Right lung (tissue), 5 donors: ENCODE results near the gene RELCH. TPM values are rescaled to one million over a fixed set of nuclear protein-coding genes. Genes with fewer than 3 reads are reported as not detected.

Source experiments
- DNase-seq, 2 donors: peaks; one replicate each; pipeline ENCODE4 v3.0.0-alpha.2; 2013
- polyA plus RNA-seq, 5 donors: library from polyadenylated mRNA; unstranded; fragments of 120-200 nt; gene quantifications; one replicate each; pipeline versions ENCODE4 v1.2.1 to v1.2.3, GENCODE V29; 2013; ENCODE audit warnings: inconsistent platforms in 1 of 5, low replicate concordance in 1 of 5; ENCODE audit not compliant: insufficient read length in 5 of 5, insufficient read depth in 1 of 5

The RELCH gene
- polyA plus RNA-seq, 5 donors: 23.2 to 41.5 (median 39.4) TPM

GRCh38 chr18:62318228-62319180, 131.4 kb downstream of the RELCH start:
- DNase-seq: no peak

GRCh38 chr18:62321201-62321600, 134.1 kb downstream of the RELCH start:
- DNase-seq: no peak

GRCh38 chr18:62323483-62324180, 136.6 kb downstream of the RELCH start:
- DNase-seq: no peak

GRCh38 chr18:62324181-62324828, 137.2 kb downstream of the RELCH start:
- DNase-seq: no peak

- DNase-seq: no peak
Observed at GRCh38 chr18:62324917-62325805, 138.1 kb downstream of the RELCH start, which contains the start of gene TNFRSF11A. TNFRSF11A (plus strand) TSS chr18:62325310; CDS start chr18:62325353, 43 bp downstream.

- no peak for DNase-seq
Observed at GRCh38 chr18:62325806-62326645, 139.0 kb downstream of the RELCH start.

GRCh38 chr18:62326646-62327348, 139.7 kb downstream of the RELCH start:
- no peak for DNase-seq

GRCh38 chr18:62327977-62328376, 140.9 kb downstream of the RELCH start:
- no peak for DNase-seq

GRCh38 chr18:62328586-62329525, 141.8 kb downstream of the RELCH start:
- DNase-seq: no peak

GRCh38 chr18:62329691-62330454, 142.8 kb downstream of the RELCH start:
- DNase-seq: no peak

GRCh38 chr18:62330650-62331049, 143.6 kb downstream of the RELCH start:
- no peak for DNase-seq

GRCh38 chr18:62331581-62332356, 144.7 kb downstream of the RELCH start:
- no peak for DNase-seq

- no peak for DNase-seq
Observed at GRCh38 chr18:62332431-62332830, 145.4 kb downstream of the RELCH start.

- DNase-seq: no peak
Observed at GRCh38 chr18:62332964-62333695, 146.1 kb downstream of the RELCH start.

- no peak for DNase-seq
Observed at GRCh38 chr18:62334120-62334519, 147.1 kb downstream of the RELCH start.

- no peak for DNase-seq
Observed at GRCh38 chr18:62335494-62335893, 148.4 kb downstream of the RELCH start.
